Prostate gland (tissue), 2 donors: Measurements from ENCODE around the gene RSRC1. TPM values are rescaled to one million over a fixed set of nuclear protein-coding genes. Genes with fewer than 3 reads are reported as not detected.
"Not testable (repeated sequence)": the region's sequence is repeated elsewhere in the genome, so short reads cannot be mapped to it uniquely, and the experiment has no call there.

Experiments used
- DNase-seq: peaks from one replicate; pipeline ENCODE4 v3.0.0-alpha.2; 2019; ENCODE audit warnings: low spot score
- H3K27ac ChIP-seq, 2 donors: fragments of 200-600 bp; sonication (generic); 2 replicates each; pipeline ENCODE4 v1.5.1; 2017 to 2019
- H3K27me3 ChIP-seq: fragments of 200-600 bp; sonication (generic); replicated peaks from 2 replicates; pipeline ENCODE4 v1.5.1; 2019; ENCODE audit not compliant: insufficient read depth
- H3K36me3 ChIP-seq, 2 donors: fragments of 200-600 bp; sonication (generic); 1 replicate in 1 of 2; 2 replicates in 1 of 2; pipeline versions ENCODE4 v1.5.1 to v1.8.1; 2017 to 2019
- H3K4me1 ChIP-seq: fragments of 200-600 bp; sonication (generic); replicated peaks from 2 replicates; pipeline ENCODE4 v1.5.1; 2019
- H3K4me3 ChIP-seq, 2 donors: fragments of 200-600 bp; sonication (generic); 2 replicates each; pipeline ENCODE4 v1.5.1; 2017 to 2019
- H3K9me3 ChIP-seq: fragments of 200-600 bp; sonication (generic); 2 replicates; pipeline ENCODE4 v1.5.1; 2017
- CTCF ChIP-seq, 4 experiments: fragments of 200-600 bp in 2 of 4; fragments of 450-650 bp in 2 of 4; sonication (generic) in 2 of 4; IDR thresholded peaks; 1 replicate in 3 of 4; 2 replicates in 1 of 4; pipeline ENCODE4 v1.5.1; 2016 to 2019; ENCODE audit warnings: antibody characterized with exemption in 4 of 4, mild to moderate bottlenecking in 2 of 4, moderate library complexity in 2 of 4
- POLR2A ChIP-seq: fragments of 450-650 bp; IDR thresholded peaks from one replicate; pipeline ENCODE4 v1.6.1; 2016; ENCODE audit warnings: antibody characterized with exemption, mild to moderate bottlenecking
- POLR2AphosphoS5 ChIP-seq: sonication (generic); formaldehyde crosslinking; IDR thresholded peaks from one replicate; pipeline ENCODE4 v1.6.1; 2017; ENCODE audit warnings: antibody characterized with exemption
- WGBS: methylation state at CpG from one replicate; pipeline ENCODE4 v1.1.5; 2018; 5-methylcytosine and 5-hydroxymethylcytosine counted together
- intact Hi-C: fragments of 100-400 bp; cut with DNase I; formaldehyde crosslinking; loops from one replicate; pipeline ENCODE4 v1.14.2; 2022
- total RNA-seq, 2 donors: library from RNA; depleted of rRNA; stranded (reverse); fragments of >200 nt; gene quantifications; one replicate each; pipeline ENCODE4 v1.1.0, GENCODE V29; 2016

The RSRC1 gene
- total RNA-seq, 2 donors from 2014 or later: 36.5 to 50.7 TPM

GRCh38 chr3:158314426-158315357 is 204.8 kb downstream of the RSRC1 start:
- H3K4me1 ChIP-seq: no peaks in the 10 kb centered on the region
- no peaks in the 10 kb centered on the region for H3K36me3 ChIP-seq
- H3K4me3 ChIP-seq: no peak overlapping the region
- no peak overlapping the region for H3K27ac ChIP-seq
- no peak for TF ChIP-seq CTCF (IDR thresholded peaks at IDR 0.05)
- TF ChIP-seq POLR2AphosphoS5: no peak
- TF ChIP-seq POLR2A: no peak
- 93% methylated on average over 6 of the region's 6 CpGs for WGBS
- intact Hi-C loops: no loop called here
- H3K27me3 ChIP-seq: no peaks in the 10 kb centered on the region
- DNase-seq: no peak
- H3K9me3 ChIP-seq: no peaks in the 10 kb centered on the region

GRCh38 chr3:158329696-158330441 is 220.0 kb downstream of the RSRC1 start:
- H3K27me3 ChIP-seq, H3K27ac ChIP-seq, intact Hi-C loops, H3K4me1 ChIP-seq, DNase-seq, H3K9me3 ChIP-seq, H3K36me3 ChIP-seq: not testable (repeated sequence)
- 40% methylated on average over 21 of the region's 21 CpGs for WGBS
- peak overlapping the region in 1 of 2 donors; percentile 4 for H3K4me3 ChIP-seq

GRCh38 chr3:158330870-158331269 is 221.0 kb downstream of the RSRC1 start:
- WGBS: 67% methylated on average over 1 of the region's 1 CpG
- Histone ChIP-seq H3K27me3 (no peaks in the 10 kb centered on the region), H3K27ac (no peak overlapping the region), H3K9me3 (no peaks in the 10 kb centered on the region), H3K4me3 (no peak overlapping the region), H3K36me3 (no peaks in the 10 kb centered on the region), H3K4me1 (no peaks in the 10 kb centered on the region)
- DNase-seq: no peak
- TF ChIP-seq POLR2A (no peak), CTCF (IDR thresholded peaks at IDR 0.05) (no peak), POLR2AphosphoS5 (no peak)
- intact Hi-C loops: no loop called here

- Histone ChIP-seq H3K27ac (no peak overlapping the region), H3K27me3 (no peaks in the 10 kb centered on the region), H3K36me3 (no peaks in the 10 kb centered on the region), H3K9me3 (no peaks in the 10 kb centered on the region), H3K4me3 (no peak overlapping the region), H3K4me1 (no peaks in the 10 kb centered on the region)
- WGBS: 53% methylated on average over 1 of the region's 1 CpG
- TF ChIP-seq POLR2AphosphoS5: no peak
- TF ChIP-seq POLR2A: no peak
- TF ChIP-seq CTCF (IDR thresholded peaks at IDR 0.05): no peak
- no peak for DNase-seq
- intact Hi-C loops: no loop called here
These were observed 223.8 kb downstream of the RSRC1 start for GRCh38 chr3:158333736-158334135.

GRCh38 chr3:158337110-158337509 is 227.2 kb downstream of the RSRC1 start:
- DNase-seq: no peak
- 87% methylated on average over 7 of the region's 7 CpGs for WGBS

More at GRCh38 chr3:158337110-158337509, 227.2 kb downstream of the RSRC1 start:
- Histone ChIP-seq H3K27ac (no peak overlapping the region), H3K36me3 (no peaks in the 10 kb centered on the region), H3K27me3 (no peaks in the 10 kb centered on the region), H3K4me3 (no peak overlapping the region), H3K9me3 (no peaks in the 10 kb centered on the region), H3K4me1 (no peaks in the 10 kb centered on the region)
- intact Hi-C loops: no loop called here
- no peak for TF ChIP-seq POLR2AphosphoS5
